Mesenchymal stem cell (in vitro differentiated cells and primary cell): Measurements from ENCODE around the gene E2F3.

Experiments used
- DNase-seq: peaks from one replicate; pipeline ENCODE4 v3.0.0-alpha.2; 2013
- H2AFZ ChIP-seq: one replicate; pipeline ENCODE4 v1.6.1; 2013; ENCODE audit warnings: low read depth, mild to moderate bottlenecking, control low read depth, inconsistent platforms, low read length, moderate library complexity
- H2AK5ac ChIP-seq: 2 replicates; pipeline ENCODE4 v1.6.1; 2013; ENCODE audit warnings: low read length, moderate library complexity, mild to moderate bottlenecking, inconsistent platforms; ENCODE audit not compliant: severe bottlenecking
- H2BK120ac ChIP-seq: one replicate; pipeline ENCODE4 v1.6.1; 2013; ENCODE audit warnings: low read depth, mild to moderate bottlenecking, inconsistent platforms, low read length, moderate library complexity
- H2BK12ac ChIP-seq, 2 experiments: one replicate each; pipeline ENCODE4 v1.6.1; 2013; ENCODE audit warnings: inconsistent platforms in 2 of 2, low read length in 2 of 2, mild to moderate bottlenecking in 2 of 2, moderate library complexity in 2 of 2, control low read depth in 1 of 2
- H2BK15ac ChIP-seq: one replicate; pipeline ENCODE4 v1.6.1; 2013; ENCODE audit warnings: mild to moderate bottlenecking, low read depth, inconsistent platforms; ENCODE audit not compliant: poor library complexity, severe bottlenecking
- H2BK5ac ChIP-seq: 2 replicates; pipeline ENCODE4 v1.6.1; 2013; ENCODE audit warnings: low read depth, mild to moderate bottlenecking, low read length, control low read depth, inconsistent platforms; ENCODE audit not compliant: poor library complexity, severe bottlenecking
- H3K14ac ChIP-seq, 2 experiments: one replicate each; pipeline ENCODE4 v1.6.1; 2013; ENCODE audit warnings: inconsistent platforms in 2 of 2, low read length in 2 of 2, control low read depth in 1 of 2, mild to moderate bottlenecking in 1 of 2, moderate library complexity in 1 of 2
- H3K18ac ChIP-seq, 2 experiments: one replicate each; pipeline ENCODE4 v1.6.1; 2013; ENCODE audit warnings: inconsistent platforms in 2 of 2, low read length in 2 of 2, control low read depth in 1 of 2, low read depth in 1 of 2, mild to moderate bottlenecking in 1 of 2
- H3K23ac ChIP-seq, 2 experiments: one replicate each; pipeline ENCODE4 v1.6.1; 2013; ENCODE audit warnings: inconsistent platforms in 2 of 2, low read length in 2 of 2, mild to moderate bottlenecking in 2 of 2, moderate library complexity in 2 of 2, control low read depth in 1 of 2
- H3K27ac ChIP-seq: 2 replicates; pipeline ENCODE4 v1.5.1; 2013; ENCODE audit warnings: mild to moderate bottlenecking, moderate library complexity, low read length, control low read depth, inconsistent platforms; ENCODE audit not compliant: poor library complexity, severe bottlenecking
- H3K27me3 ChIP-seq, 2 experiments: 2 replicates each; pipeline versions ENCODE4 v1.6.1 to v1.7.0; 2013; ENCODE audit warnings: low read length in 2 of 2, mild to moderate bottlenecking in 2 of 2, moderate library complexity in 2 of 2, control low read depth in 1 of 2, inconsistent platforms in 1 of 2; ENCODE audit not compliant: control insufficient read depth in 1 of 2, insufficient read depth in 1 of 2
- H3K36me3 ChIP-seq, 2 experiments: 2 replicates each; pipeline versions ENCODE4 v1.6.1 to v1.7.0; 2013; ENCODE audit warnings: low read length in 2 of 2, control low read depth in 1 of 2, inconsistent platforms in 1 of 2, low read depth in 1 of 2, mild to moderate bottlenecking in 1 of 2; ENCODE audit not compliant: insufficient read depth in 2 of 2, control insufficient read depth in 1 of 2
- H3K4ac ChIP-seq, 2 experiments: one replicate each; pipeline ENCODE4 v1.6.1; 2013; ENCODE audit warnings: inconsistent platforms in 2 of 2, low read length in 2 of 2, mild to moderate bottlenecking in 2 of 2, moderate library complexity in 2 of 2, control low read depth in 1 of 2, low read depth in 1 of 2
- H3K4me1 ChIP-seq: 2 replicates; pipeline ENCODE4 v1.6.1; 2013; ENCODE audit warnings: low read depth, low read length, control low read depth; ENCODE audit not compliant: control insufficient read depth, insufficient read depth
- H3K4me2 ChIP-seq: 2 replicates; pipeline ENCODE4 v1.6.1; 2013; ENCODE audit warnings: low read length, mild to moderate bottlenecking, inconsistent platforms; ENCODE audit not compliant: poor library complexity, severe bottlenecking
- H3K4me3 ChIP-seq, 2 experiments: 2 replicates each; pipeline versions ENCODE4 v1.5.1 to v1.7.0; 2013; ENCODE audit warnings: low read length in 2 of 2, mild to moderate bottlenecking in 2 of 2, control low read depth in 1 of 2, low read depth in 1 of 2; ENCODE audit not compliant: insufficient read depth in 1 of 2
- H3K79me1 ChIP-seq: replicated peaks from 2 replicates; pipeline ENCODE4 v1.6.1; 2013; ENCODE audit warnings: mild to moderate bottlenecking, control low read depth, low read length, inconsistent platforms; ENCODE audit not compliant: poor library complexity, severe bottlenecking
- H3K9ac ChIP-seq: 2 replicates; pipeline ENCODE4 v1.7.0; 2013; ENCODE audit warnings: mild to moderate bottlenecking, low read length, moderate library complexity
- H3K9me3 ChIP-seq: 2 replicates; pipeline ENCODE4 v1.7.0; 2013; ENCODE audit warnings: mild to moderate bottlenecking, low read length; ENCODE audit not compliant: control insufficient read depth
- H4K8ac ChIP-seq: one replicate; pipeline ENCODE4 v1.6.1; 2013; ENCODE audit warnings: inconsistent platforms, mild to moderate bottlenecking, low read length, moderate library complexity
- H4K91ac ChIP-seq: one replicate; pipeline ENCODE4 v1.6.1; 2013; ENCODE audit warnings: mild to moderate bottlenecking, low read length, inconsistent platforms
- WGBS: methylation state at CpG from one replicate; pipeline ENCODE4 v1.1.7; 2013; ENCODE audit warnings: mixed read lengths; 5-methylcytosine and 5-hydroxymethylcytosine counted together

The E2F3 gene

DNA sequence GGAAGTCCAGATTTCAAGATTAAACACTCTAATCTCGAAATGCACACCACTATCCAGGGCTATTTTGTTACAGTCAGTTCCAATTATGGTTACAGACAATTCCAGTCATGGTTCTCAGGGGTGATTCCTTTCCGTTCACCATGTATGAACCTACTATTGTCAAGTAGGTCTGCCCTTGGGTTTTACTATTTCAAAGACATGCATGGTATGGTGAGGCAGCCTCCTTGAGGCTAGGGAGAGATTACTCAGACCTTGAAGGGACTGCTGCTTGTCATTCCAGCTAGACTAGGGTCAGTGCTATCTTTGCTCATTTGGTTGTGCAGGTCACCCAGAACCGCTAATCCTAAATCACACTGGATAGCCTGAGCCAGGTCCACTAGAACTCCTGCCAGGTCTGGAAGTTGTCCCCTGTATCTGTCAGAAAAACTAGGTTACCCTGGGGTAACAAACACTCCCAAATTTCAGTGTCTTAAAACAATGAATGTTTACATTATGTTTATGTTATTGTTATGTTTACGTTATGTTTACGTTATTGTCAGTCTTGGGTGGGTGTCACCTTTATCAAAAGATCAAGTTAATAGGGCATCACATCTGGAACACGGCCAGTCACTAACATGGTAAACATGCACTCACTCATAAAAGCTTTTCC lies 41.1 kb upstream of the E2F3 start:
- H2AK5ac ChIP-seq: no peak overlapping the region
- no peak overlapping the region for H2BK15ac ChIP-seq
- no peak overlapping the region for H3K4ac ChIP-seq
- no peak overlapping the region for H3K18ac ChIP-seq
- DNase-seq: no peak
- no peak overlapping the region for H3K9ac ChIP-seq
- no peak overlapping the region for H3K23ac ChIP-seq
- no peak overlapping the region for H3K27ac ChIP-seq
- H2BK120ac ChIP-seq: no peak overlapping the region
- H3K36me3 ChIP-seq: no peaks in the 10 kb centered on the region
- H3K27me3 ChIP-seq: no peaks in the 10 kb centered on the region
- H2BK5ac ChIP-seq: no peak overlapping the region
- H4K8ac ChIP-seq: no peak overlapping the region
- H3K79me1 ChIP-seq: no peaks in the 10 kb centered on the region
- H3K4me3 ChIP-seq: no peak overlapping the region
- 90% methylated on average over 5 of the region's 6 CpGs for WGBS
- H3K14ac ChIP-seq: no peak overlapping the region
- H2BK12ac ChIP-seq: no peak overlapping the region
- no peaks in the 10 kb centered on the region for H3K4me1 ChIP-seq
- H2AFZ ChIP-seq: no peak overlapping the region
- H4K91ac ChIP-seq: no peak overlapping the region
- H3K9me3 ChIP-seq: no peaks in the 10 kb centered on the region
- H3K4me2 ChIP-seq: no peak overlapping the region

DNA sequence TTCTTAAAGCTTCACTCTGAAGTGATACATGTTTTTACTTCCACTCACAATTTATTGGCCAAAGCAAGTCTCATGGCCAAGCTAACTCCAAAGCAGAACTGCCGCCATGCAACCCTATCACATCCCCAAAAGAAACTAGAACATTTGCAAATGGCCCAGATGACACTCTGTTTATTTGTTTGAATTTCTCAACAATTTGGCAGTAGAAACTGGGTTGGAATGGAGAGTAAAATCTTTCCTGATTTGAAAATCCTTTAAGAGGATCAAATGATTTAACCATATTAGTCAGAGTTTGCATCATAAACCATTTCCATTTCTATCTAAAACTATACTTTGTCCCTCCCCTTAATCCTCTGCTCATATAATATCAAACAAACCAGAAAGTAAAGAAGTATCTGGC lies 39.1 kb upstream of the E2F3 start:
- H2BK120ac ChIP-seq: no peak overlapping the region
- H3K4me3 ChIP-seq: no peak overlapping the region
- H3K4me1 ChIP-seq: no peaks in the 10 kb centered on the region
- H2AK5ac ChIP-seq: no peak overlapping the region
- H3K9ac ChIP-seq: no peak overlapping the region
- H2BK5ac ChIP-seq: no peak overlapping the region
- 100% methylated on average over 1 of the region's 1 CpG for WGBS
- no peak overlapping the region for H3K18ac ChIP-seq
- H3K27me3 ChIP-seq: no peaks in the 10 kb centered on the region
- H3K4me2 ChIP-seq: no peak overlapping the region
- no peak overlapping the region for H2BK15ac ChIP-seq
- H3K14ac ChIP-seq: no peak overlapping the region
- no peaks in the 10 kb centered on the region for H3K79me1 ChIP-seq
- H2BK12ac ChIP-seq: no peak overlapping the region
- H2AFZ ChIP-seq: no peak overlapping the region
- no peak overlapping the region for H3K4ac ChIP-seq
- H3K23ac ChIP-seq: no peak overlapping the region
- H4K8ac ChIP-seq: no peak overlapping the region
- H4K91ac ChIP-seq: no peak overlapping the region
- H3K36me3 ChIP-seq: no peaks in the 10 kb centered on the region
- H3K9me3 ChIP-seq: no peaks in the 10 kb centered on the region
- no peak overlapping the region for H3K27ac ChIP-seq
- DNase-seq: no peak

DNA sequence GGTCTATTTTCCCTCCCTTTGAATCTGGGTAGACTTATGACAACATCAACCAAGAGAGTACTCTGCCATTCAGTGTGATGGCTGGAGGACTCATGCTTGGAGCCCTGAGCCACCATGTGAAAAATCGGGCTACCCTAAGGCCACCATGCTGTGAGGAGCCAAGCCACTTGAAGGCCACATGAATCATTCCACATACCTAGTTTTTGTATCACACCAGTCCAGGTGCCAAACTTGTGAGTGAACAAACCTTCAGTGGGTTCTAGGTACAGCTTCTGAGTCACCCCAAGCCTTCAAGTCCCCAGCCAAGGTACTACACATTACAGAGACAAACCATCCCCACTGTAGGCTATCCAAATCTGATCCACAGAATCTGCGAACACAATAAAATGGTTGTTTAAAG lies 37.4 kb upstream of the E2F3 start:
- H3K27ac ChIP-seq: no peak overlapping the region
- H3K4me3 ChIP-seq: no peak overlapping the region
- H2BK120ac ChIP-seq: no peak overlapping the region
- H2AK5ac ChIP-seq: no peak overlapping the region
- H3K9ac ChIP-seq: no peak overlapping the region
- H3K4me1 ChIP-seq: no peaks in the 10 kb centered on the region
- WGBS: 89% methylated on average over 2 of the region's 2 CpGs
- H3K4me2 ChIP-seq: no peak overlapping the region
- H4K8ac ChIP-seq: no peak overlapping the region
- no peaks in the 10 kb centered on the region for H3K27me3 ChIP-seq
- no peak overlapping the region for H4K91ac ChIP-seq
- no peaks in the 10 kb centered on the region for H3K9me3 ChIP-seq
- no peak overlapping the region for H2BK5ac ChIP-seq
- no peak overlapping the region for H2BK15ac ChIP-seq
- H3K18ac ChIP-seq: no peak overlapping the region
- no peak overlapping the region for H3K4ac ChIP-seq
- no peaks in the 10 kb centered on the region for H3K79me1 ChIP-seq
- H3K14ac ChIP-seq: no peak overlapping the region
- H3K23ac ChIP-seq: no peak overlapping the region
- no peak overlapping the region for H2BK12ac ChIP-seq
- DNase-seq: no peak
- no peaks in the 10 kb centered on the region for H3K36me3 ChIP-seq
- H2AFZ ChIP-seq: no peak overlapping the region

DNA sequence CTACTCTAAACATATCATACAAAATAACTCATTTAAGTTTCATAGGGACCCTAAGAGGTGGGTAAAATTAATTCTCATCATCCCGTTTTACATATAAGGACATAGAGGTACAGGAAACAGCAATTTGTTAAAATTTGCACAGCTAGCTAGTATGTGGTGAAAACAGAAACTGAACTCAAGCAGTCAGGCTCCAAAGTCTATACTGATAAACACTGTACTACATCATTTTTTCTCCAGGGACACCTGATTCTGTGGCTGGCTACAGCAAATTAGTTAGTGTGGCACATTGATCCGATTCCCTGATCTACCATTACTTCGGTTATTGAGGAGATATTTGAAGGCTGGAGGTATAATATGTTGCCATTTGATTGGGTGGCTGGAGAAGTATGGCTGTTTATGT lies 36.2 kb upstream of the E2F3 start:
- Histone ChIP-seq H3K4me3 (no peak overlapping the region), H2BK5ac (no peak overlapping the region), H2BK12ac (no peak overlapping the region)

More for the DNA sequence above, 36.2 kb upstream of the E2F3 start:
- no peak for DNase-seq
- H3K4me1 ChIP-seq: no peaks in the 10 kb centered on the region
- no peak overlapping the region for H3K27ac ChIP-seq
- no peak overlapping the region for H4K91ac ChIP-seq
- no peak overlapping the region for H3K18ac ChIP-seq
- no peak overlapping the region for H2BK15ac ChIP-seq
- H3K9ac ChIP-seq: no peak overlapping the region
- H2AFZ ChIP-seq: no peak overlapping the region
- no peak overlapping the region for H3K4ac ChIP-seq
- no peak overlapping the region for H2BK120ac ChIP-seq
- H3K79me1 ChIP-seq: no peaks in the 10 kb centered on the region
- 100% methylated on average over 3 of the region's 3 CpGs for WGBS
- no peaks in the 10 kb centered on the region for H3K27me3 ChIP-seq
- no peak overlapping the region for H4K8ac ChIP-seq
- H3K23ac ChIP-seq: no peak overlapping the region
- H2AK5ac ChIP-seq: no peak overlapping the region
- no peak overlapping the region for H3K14ac ChIP-seq
- no peak overlapping the region for H3K4me2 ChIP-seq
- no peaks in the 10 kb centered on the region for H3K9me3 ChIP-seq
- H3K36me3 ChIP-seq: no peaks in the 10 kb centered on the region
